Keratinocyte (primary cell): Measurements from ENCODE around the gene PER2. TPM values are rescaled to one million over a fixed set of nuclear protein-coding genes. Genes with fewer than 3 reads are reported as not detected.

ENCODE experiments used
- DNase-seq: peaks from one replicate; pipeline ENCODE4 v3.0.0-alpha.2; 2011; ENCODE audit warnings: low read depth, missing footprints, low spot score
- FAIRE-seq: peaks from 2 replicates; lab custom pipeline; 2011; peaks lifted over from hg19 to GRCh38; lab: Jason Lieb, UNC
- H2AFZ ChIP-seq: 2 replicates; pipeline ENCODE4 v1.6.0; 2012; ENCODE audit warnings: low read length, control low read depth, inconsistent platforms; ENCODE audit not compliant: control insufficient read depth
- H3K27ac ChIP-seq: 2 replicates; pipeline ENCODE4 v1.5.1; 2011; ENCODE audit warnings: low read length; ENCODE audit not compliant: control insufficient read depth, insufficient read depth
- H3K27me3 ChIP-seq: 3 replicates; pipeline ENCODE4 v1.6.0; 2011; ENCODE audit warnings: low read length; ENCODE audit not compliant: control insufficient read depth, insufficient read depth; ENCODE audit errors: extremely low read depth
- H3K36me3 ChIP-seq, 2 experiments: 2 replicates in 1 of 2; 3 replicates in 1 of 2; pipeline ENCODE4 v1.5.1; 2011; ENCODE audit warnings: low read length in 2 of 2, mild to moderate bottlenecking in 1 of 2; ENCODE audit not compliant: control insufficient read depth in 2 of 2, insufficient read depth in 2 of 2; ENCODE audit errors: extremely low read depth in 1 of 2
- H3K4me1 ChIP-seq: 3 replicates; pipeline ENCODE4 v1.5.1; 2011; ENCODE audit warnings: low read length; ENCODE audit not compliant: control insufficient read depth, insufficient read depth; ENCODE audit errors: extremely low read depth
- H3K4me2 ChIP-seq: 3 replicates; pipeline ENCODE4 v1.6.0; 2011; ENCODE audit warnings: low read depth, low read length; ENCODE audit not compliant: control insufficient read depth, insufficient read depth; ENCODE audit errors: extremely low read depth
- H3K4me3 ChIP-seq, 3 experiments: fragments of 200-600 bp in 1 of 3; sonication (generic) in 1 of 3; 2 replicates in 2 of 3; 3 replicates in 1 of 3; pipeline ENCODE4 v1.5.1; 2011 to 2016; ENCODE audit warnings: low read length in 3 of 3, mild to moderate bottlenecking in 3 of 3, control low read depth in 2 of 3, inconsistent platforms in 1 of 3, low read depth in 1 of 3, mixed read lengths in 1 of 3, mixed run types in 1 of 3, moderate library complexity in 1 of 3; ENCODE audit not compliant: control insufficient read depth in 2 of 3, insufficient read depth in 2 of 3; ENCODE audit errors: extremely low read depth in 1 of 3
- H3K79me2 ChIP-seq: 2 replicates; pipeline ENCODE4 v1.6.0; 2012; ENCODE audit warnings: low read length; ENCODE audit not compliant: control insufficient read depth, insufficient read depth
- H3K9ac ChIP-seq: 3 replicates; pipeline ENCODE4 v1.6.0; 2011; ENCODE audit warnings: low read length; ENCODE audit not compliant: control insufficient read depth, insufficient read depth; ENCODE audit errors: extremely low read depth
- H3K9me1 ChIP-seq: 3 replicates; pipeline ENCODE4 v1.6.0; 2011; ENCODE audit warnings: low read length; ENCODE audit not compliant: control insufficient read depth, insufficient read depth; ENCODE audit errors: extremely low read depth
- H3K9me3 ChIP-seq: 2 replicates; pipeline ENCODE4 v1.5.1; 2012; ENCODE audit warnings: low read depth, low read length; ENCODE audit not compliant: control insufficient read depth
- H4K20me1 ChIP-seq: 3 replicates; pipeline ENCODE4 v1.6.0; 2011; ENCODE audit warnings: low read length; ENCODE audit not compliant: control insufficient read depth, insufficient read depth; ENCODE audit errors: extremely low read depth
- CTCF ChIP-seq, 3 experiments: IDR thresholded peaks in 1 of 3; conservative IDR thresholded peaks in 1 of 3; optimal IDR thresholded peaks in 1 of 3; 2 replicates in 2 of 3; 3 replicates in 1 of 3; pipeline versions ENCODE3 to v1.5.1; 2011; ENCODE audit warnings: low read length in 3 of 3, mild to moderate bottlenecking in 3 of 3, moderate library complexity in 2 of 3, control low read depth in 1 of 3, inconsistent platforms in 1 of 3; ENCODE audit not compliant: insufficient read depth in 2 of 3; ENCODE audit errors: extremely low read depth in 1 of 3
- EZH2 ChIP-seq: IDR thresholded peaks from one replicate; pipeline ENCODE4 v1.6.1; 2012; ENCODE audit warnings: inconsistent platforms, mild to moderate bottlenecking, low read length, moderate library complexity
- dilution Hi-C: fragments of 300-500 bp; cut with MboI; formaldehyde crosslinking; loops from one replicate; pipeline ENCODE4 v1.7.0; 2020; ENCODE audit warnings: low sequenced_read_pairs; ENCODE audit not compliant: extremely low pct_ligation_motif_present
- polyA plus RNA-seq, 5 experiments: library from polyadenylated mRNA; depleted of rRNA in 3 of 5; stranded (reverse) in 3 of 5; stranded (forward) in 1 of 5; unstranded in 1 of 5; fragments of >200 nt; gene quantifications; 1 replicate in 1 of 5; 2 replicates in 3 of 5; 3 replicates in 1 of 5; pipeline versions ENCODE4 v1.2.1 to v1.2.3, GENCODE V29; 2011 to 2012; ENCODE audit warnings: missing spikeins in 2 of 5, low read depth in 1 of 5, low replicate concordance in 1 of 5

PER2 gene
- polyA plus RNA-seq, 1 donor (not counting 4 experiments of a cell fraction or from before 2014, with no cell fraction given), result 1.6 TPM

- no peaks in the 10 kb centered on the region for H3K4me1 ChIP-seq
- no peak overlapping the region for H3K4me3 ChIP-seq
- H3K27ac ChIP-seq, result no peak overlapping the region
- H2AFZ ChIP-seq, result no peak overlapping the region
- H3K9me3 ChIP-seq, result no peaks in the 10 kb centered on the region
- no peak for TF ChIP-seq EZH2
- TF ChIP-seq CTCF (optimal IDR thresholded peaks at IDR 0.05 in 1 of 3, IDR thresholded peaks at IDR 0.05 in 1 of 3, conservative IDR thresholded peaks at IDR 0.05 in 1 of 3; ENCODE audit: extremely low read depth in 1 of 3, insufficient read depth in 2 of 3, low read length in 3 of 3), result no peak
- dilution Hi-C loops, result no loop called here
- no peak for FAIRE-seq
- no peaks in the 10 kb centered on the region for H3K36me3 ChIP-seq
- DNase-seq, result no peak
- peaks cover 47% of the 10 kb centered on the region for H3K27me3 ChIP-seq
- no peaks in the 10 kb centered on the region for H4K20me1 ChIP-seq
- H3K4me2 ChIP-seq, result no peak overlapping the region
- no peaks in the 10 kb centered on the region for H3K9me1 ChIP-seq
- H3K79me2 ChIP-seq, result no peaks in the 10 kb centered on the region
- no peak overlapping the region for H3K9ac ChIP-seq
These were observed 50.1 kb downstream of the PER2 start for GRCh38 chr2:238238311-238238765.

- TF ChIP-seq EZH2, result no peak
- TF ChIP-seq CTCF (optimal IDR thresholded peaks at IDR 0.05 in 1 of 3, IDR thresholded peaks at IDR 0.05 in 1 of 3, conservative IDR thresholded peaks at IDR 0.05 in 1 of 3; ENCODE audit: extremely low read depth in 1 of 3, insufficient read depth in 2 of 3, low read length in 3 of 3), result no peak
- Histone ChIP-seq H3K27me3 (peaks cover 48% of the 10 kb centered on the region), H3K4me2 (no peak overlapping the region), H4K20me1 (no peaks in the 10 kb centered on the region), H3K4me1 (no peaks in the 10 kb centered on the region), H3K4me3 (no peak overlapping the region), H3K9me3 (no peaks in the 10 kb centered on the region), H3K36me3 (no peaks in the 10 kb centered on the region), H3K79me2 (no peaks in the 10 kb centered on the region), H2AFZ (no peak overlapping the region), H3K9me1 (no peaks in the 10 kb centered on the region), H3K27ac (no peak overlapping the region), H3K9ac (no peak overlapping the region)
- no peak for FAIRE-seq
- no peak for DNase-seq
- dilution Hi-C loops, result no loop called here
These were observed 50.8 kb downstream of the PER2 start for GRCh38 chr2:238237431-238238135.
